Measurements from ENCODE around the gene PSMA8. TPM values are rescaled to one million over a fixed set of nuclear protein-coding genes. Genes with fewer than 3 reads are reported as not detected.

Gene PSMA8
- total and polyA plus RNA-seq, 2 of the 13 experiments (the other 11 are each of a cell fraction or from before 2014, with no cell fraction given) = not detected

- DNase-seq (ENCODE audit: low spot score) (no peak), ATAC-seq (no peak), FAIRE-seq (no peak)
- no TSS peak for BruUV-seq (replicated peaks)
- no peaks in the 10 kb centered on the region for H3K79me2 ChIP-seq (ENCODE audit: insufficient read depth, low read length)
- ChIA-PET POLR2A (no interaction called here), CTCF (ENCODE audit: low intra/inter-chr PET ratio, low total read pairs) (no interaction called here)
- WGBS (ENCODE audit: low lambda C conversion rate) = 11% methylated on average over 2 of the region's 2 CpGs
- H3K27ac ChIP-seq (ENCODE audit: extremely low read length, insufficient read depth, low read length) = no peak overlapping the region
- H3K36me3 ChIP-seq (replicated peaks in 1 of 2; ENCODE audit: control insufficient read depth in 1 of 2, insufficient read depth in 2 of 2, low read length in 2 of 2) = no peaks in the 10 kb centered on the region
- H3K9me3 ChIP-seq (ENCODE audit: low read length) = no peaks in the 10 kb centered on the region
- H3K4me1 ChIP-seq (ENCODE audit: insufficient read depth, low read length) = no peaks in the 10 kb centered on the region
- 0 out of 5 replicates have a peak, but pooled peaks cover 0 to 2% of the 10 kb centered on the region in 2 experiments for H3K27me3 ChIP-seq (ENCODE audit: control insufficient read depth in 1 of 2, insufficient read depth in 2 of 2, low read length in 2 of 2)
- H3K4me3 ChIP-seq (replicated peaks in 1 of 3; ENCODE audit: insufficient read depth in 1 of 3, low read depth in 2 of 3, low read length in 3 of 3) = no peak overlapping the region
- no peak overlapping the region for H3K9ac ChIP-seq (ENCODE audit: insufficient read depth, low read depth, low read length)
- in situ Hi-C loops (cut with HindIII; ENCODE audit: extremely low pct_ligation_motif_present, low pct_unique_long_range_greater_than_20kb) = no loop called here
- no peak overlapping the region for H2AFZ ChIP-seq (ENCODE audit: low read length)
- intact Hi-C loops (cut with micrococcal nuclease; ENCODE audit: unreplicated experiment) = no loop called here
- TF ChIP-seq, protein P1, sequence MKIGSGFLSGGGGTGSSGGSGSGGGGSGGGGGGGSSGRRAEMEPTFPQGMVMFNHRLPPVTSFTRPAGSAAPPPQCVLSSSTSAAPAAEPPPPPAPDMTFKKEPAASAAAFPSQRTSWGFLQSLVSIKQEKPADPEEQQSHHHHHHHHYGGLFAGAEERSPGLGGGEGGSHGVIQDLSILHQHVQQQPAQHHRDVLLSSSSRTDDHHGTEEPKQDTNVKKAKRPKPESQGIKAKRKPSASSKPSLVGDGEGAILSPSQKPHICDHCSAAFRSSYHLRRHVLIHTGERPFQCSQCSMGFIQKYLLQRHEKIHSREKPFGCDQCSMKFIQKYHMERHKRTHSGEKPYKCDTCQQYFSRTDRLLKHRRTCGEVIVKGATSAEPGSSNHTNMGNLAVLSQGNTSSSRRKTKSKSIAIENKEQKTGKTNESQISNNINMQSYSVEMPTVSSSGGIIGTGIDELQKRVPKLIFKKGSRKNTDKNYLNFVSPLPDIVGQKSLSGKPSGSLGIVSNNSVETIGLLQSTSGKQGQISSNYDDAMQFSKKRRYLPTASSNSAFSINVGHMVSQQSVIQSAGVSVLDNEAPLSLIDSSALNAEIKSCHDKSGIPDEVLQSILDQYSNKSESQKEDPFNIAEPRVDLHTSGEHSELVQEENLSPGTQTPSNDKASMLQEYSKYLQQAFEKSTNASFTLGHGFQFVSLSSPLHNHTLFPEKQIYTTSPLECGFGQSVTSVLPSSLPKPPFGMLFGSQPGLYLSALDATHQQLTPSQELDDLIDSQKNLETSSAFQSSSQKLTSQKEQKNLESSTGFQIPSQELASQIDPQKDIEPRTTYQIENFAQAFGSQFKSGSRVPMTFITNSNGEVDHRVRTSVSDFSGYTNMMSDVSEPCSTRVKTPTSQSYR (CRISPR knock-in tag; IDR thresholded peaks at IDR 0.05; ENCODE audit: borderline replicate concordance) = no peak
- no peak for TF ChIP-seq EZH2 (conservative IDR thresholded peaks at IDR 0.05; ENCODE audit: low read depth, low read length)
- no peak for TF ChIP-seq SRSF1 (optimal IDR thresholded peaks at IDR 0.05; ENCODE audit: low read depth, low read length)
- no peak for TF ChIP-seq EED (CRISPR knock-in tag; IDR thresholded peaks at IDR 0.05)
- TF ChIP-seq ZNF430 (CRISPR knock-in tag; IDR thresholded peaks at IDR 0.05) = no peak
- TF ChIP-seq TCF7 (IDR thresholded peaks at IDR 0.05; ENCODE audit: low read depth) = no peak
- no peak for TF ChIP-seq AGO2 (optimal IDR thresholded peaks at IDR 0.05; ENCODE audit: low read depth, low read length)
- TF ChIP-seq NFKBIZ (CRISPR knock-in tag; IDR thresholded peaks at IDR 0.05) = no peak
- no peak overlapping the region for H3K4me2 ChIP-seq (ENCODE audit: low read depth, low read length)
- H4K20me1 ChIP-seq (ENCODE audit: insufficient read depth, low read length) = no peaks in the 10 kb centered on the region
Measured at GRCh38 chr18:26175481-26175880, 41.8 kb downstream of the PSMA8 start.

Data from HepG2 (cell line).